Measurements from ENCODE around the gene DCAF8L2. TPM values are rescaled to one million over a fixed set of nuclear protein-coding genes. Genes with fewer than 3 reads are reported as not detected.

The DCAF8L2 gene
- total and polyA plus RNA-seq, 2 donors (not counting 3 experiments of a cell fraction or from before 2014, with no cell fraction given), result 0.15 to 0.36 TPM

DNA sequence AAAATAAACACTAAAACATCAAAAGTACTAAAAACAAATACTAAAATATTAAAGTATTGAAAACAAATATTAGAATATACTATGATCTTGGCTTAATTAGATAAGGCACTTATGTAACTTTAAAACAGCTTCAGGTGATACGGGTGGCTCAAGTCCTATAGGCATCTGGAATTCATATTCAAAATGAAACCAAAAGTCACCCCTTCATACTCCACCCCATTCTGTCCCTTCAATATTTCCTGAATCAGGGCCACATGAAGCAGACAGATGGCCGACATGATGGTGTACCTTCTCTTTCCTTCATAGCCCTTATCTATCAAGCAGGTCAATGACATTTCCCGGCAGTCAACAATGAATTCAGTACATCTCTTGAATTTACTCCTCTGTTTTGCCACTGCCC, 145.8 kb downstream of the DCAF8L2 start:
- TF ChIP-seq, protein P1, sequence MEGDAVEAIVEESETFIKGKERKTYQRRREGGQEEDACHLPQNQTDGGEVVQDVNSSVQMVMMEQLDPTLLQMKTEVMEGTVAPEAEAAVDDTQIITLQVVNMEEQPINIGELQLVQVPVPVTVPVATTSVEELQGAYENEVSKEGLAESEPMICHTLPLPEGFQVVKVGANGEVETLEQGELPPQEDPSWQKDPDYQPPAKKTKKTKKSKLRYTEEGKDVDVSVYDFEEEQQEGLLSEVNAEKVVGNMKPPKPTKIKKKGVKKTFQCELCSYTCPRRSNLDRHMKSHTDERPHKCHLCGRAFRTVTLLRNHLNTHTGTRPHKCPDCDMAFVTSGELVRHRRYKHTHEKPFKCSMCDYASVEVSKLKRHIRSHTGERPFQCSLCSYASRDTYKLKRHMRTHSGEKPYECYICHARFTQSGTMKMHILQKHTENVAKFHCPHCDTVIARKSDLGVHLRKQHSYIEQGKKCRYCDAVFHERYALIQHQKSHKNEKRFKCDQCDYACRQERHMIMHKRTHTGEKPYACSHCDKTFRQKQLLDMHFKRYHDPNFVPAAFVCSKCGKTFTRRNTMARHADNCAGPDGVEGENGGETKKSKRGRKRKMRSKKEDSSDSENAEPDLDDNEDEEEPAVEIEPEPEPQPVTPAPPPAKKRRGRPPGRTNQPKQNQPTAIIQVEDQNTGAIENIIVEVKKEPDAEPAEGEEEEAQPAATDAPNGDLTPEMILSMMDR (IDR thresholded peaks at IDR 0.05; ENCODE audit: extremely low read depth in 1 of 2, insufficient read depth in 1 of 2, low read depth in 1 of 2, low read length in 2 of 2), result no peak
- TF ChIP-seq, protein P2, sequence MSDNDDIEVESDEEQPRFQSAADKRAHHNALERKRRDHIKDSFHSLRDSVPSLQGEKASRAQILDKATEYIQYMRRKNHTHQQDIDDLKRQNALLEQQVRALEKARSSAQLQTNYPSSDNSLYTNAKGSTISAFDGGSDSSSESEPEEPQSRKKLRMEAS (IDR thresholded peaks at IDR 0.05; ENCODE audit: insufficient read depth, insufficient read length), result no peak
- TF ChIP-seq POLR2AphosphoS5 (IDR thresholded peaks at IDR 0.05; ENCODE audit: insufficient read depth, low read depth, low read length), result no peak
- no peak for TF ChIP-seq EZH2 (IDR thresholded peaks at IDR 0.05; ENCODE audit: borderline replicate concordance, low read depth, low read length, severe bottlenecking)
- no peak for TF ChIP-seq JUN (IDR thresholded peaks at IDR 0.05; ENCODE audit: borderline replicate concordance, insufficient read depth, insufficient read length, low read depth)
- TF ChIP-seq POLR2A (IDR thresholded peaks at IDR 0.05; ENCODE audit: low read depth, low read length), result no peak
- no peak for TF ChIP-seq MYC (IDR thresholded peaks at IDR 0.05; ENCODE audit: low read depth, low read length)
- TF ChIP-seq FOS (IDR thresholded peaks at IDR 0.05; ENCODE audit: borderline replicate concordance, insufficient read depth, low read length), result no peak
- TF ChIP-seq GATA2 (IDR thresholded peaks at IDR 0.05; ENCODE audit: insufficient read depth, insufficient read length, low read depth, low read length), result no peak
- no peaks in the 10 kb centered on the region for H3K79me2 ChIP-seq (ENCODE audit: control insufficient read depth, insufficient read depth, low read length)
- no peaks in the 10 kb centered on the region for H3K9me3 ChIP-seq (replicated peaks; ENCODE audit: control insufficient read depth, insufficient read depth, low read length)
- H3K9me1 ChIP-seq (replicated peaks; ENCODE audit: control insufficient read depth, extremely low read depth, insufficient read depth, low read length), result no peaks in the 10 kb centered on the region
- H3K9ac ChIP-seq (replicated peaks; ENCODE audit: extremely low read depth, insufficient read depth, low read length), result no peak overlapping the region
- H2AFZ ChIP-seq (ENCODE audit: low read depth, low read length), result no peak overlapping the region
- no peaks in the 10 kb centered on the region for H3K36me3 ChIP-seq (ENCODE audit: control insufficient read depth in 2 of 2, extremely low read depth in 1 of 2, insufficient read depth in 2 of 2, low read length in 2 of 2)
- intact Hi-C loops (cut with micrococcal nuclease) (no loop called here), dilution Hi-C loops (cut with MboI; ENCODE audit: extremely low pct_ligation_motif_present, low sequenced_read_pairs) (no loop called here)
- no peaks in the 10 kb centered on the region for H3K27me3 ChIP-seq (ENCODE audit: control insufficient read depth in 2 of 2, insufficient read depth in 2 of 2, low read length in 2 of 2)
- FAIRE-seq (no peak), DNase-seq (ENCODE audit: low read depth, low spot score) (no peak)
- H3K4me2 ChIP-seq (ENCODE audit: insufficient read depth, low read length), result no peak overlapping the region
- H3K4me1 ChIP-seq (ENCODE audit: control insufficient read depth, extremely low read depth, insufficient read depth, low read length), result no peaks in the 10 kb centered on the region
- no TSS peak for BruUV-seq (replicated peaks)
- H3K4me3 ChIP-seq (replicated peaks in 1 of 3; ENCODE audit: insufficient read depth in 1 of 3, low read depth in 1 of 3, low read length in 3 of 3), result no peak overlapping the region
- CTCF ChIA-PET, result no interaction called here
- H4K20me1 ChIP-seq (replicated peaks; ENCODE audit: control insufficient read depth, extremely low read depth, insufficient read depth, low read length), result no peaks in the 10 kb centered on the region
- H3K27ac ChIP-seq (ENCODE audit: insufficient read depth, low read depth, low read length), result no peak overlapping the region
- POLR2A ChIA-PET, result no interaction called here
